ENCODE measurements around the gene ADCK1. TPM values are rescaled to one million over a fixed set of nuclear protein-coding genes. Genes with fewer than 3 reads are reported as not detected.

Gene ADCK1
- total RNA-seq, 6 donors from 2014 or later = 5.6 to 40.3 (median 9.2) TPM

GRCh38 chr14:77880056-77880455 is 80.1 kb downstream of the ADCK1 start:
- Histone ChIP-seq H3K27me3 (no peaks in the 10 kb centered on the region), H3K4me3 (no peak overlapping the region), H3K9me3 (no peaks in the 10 kb centered on the region), H3K27ac (no peak overlapping the region), H3K36me3 (no peaks in the 10 kb centered on the region), H3K4me1 (no peaks in the 10 kb centered on the region)
- DNase-seq = no peak
- ATAC-seq (ENCODE audit: low FRiP score in 2 of 2) = no peak
- WGBS, 2 donors = 92% methylated on average over 5 of the region's 5 CpGs
- TF ChIP-seq EP300 (IDR thresholded peaks at IDR 0.05) = no peak

GRCh38 chr14:77882098-77882497 is 82.2 kb downstream of the ADCK1 start:
- 80 to 83% methylated on average over 5 of the region's 5 CpGs for WGBS, 2 donors

GRCh38 chr14:77882636-77883035 is 82.7 kb downstream of the ADCK1 start:
- ATAC-seq (ENCODE audit: low FRiP score in 2 of 2) = peak in 1 of 2 donors; percentile 44
- H3K27ac ChIP-seq = no peak overlapping the region
- no peak for DNase-seq

More at GRCh38 chr14:77882098-77882497, 82.2 kb downstream of the ADCK1 start:
- no peak overlapping the region for H3K4me3 ChIP-seq
- TF ChIP-seq CTCF (IDR thresholded peaks at IDR 0.05) (no peak), POLR2AphosphoS5 (IDR thresholded peaks at IDR 0.05) (no peak), EP300 (IDR thresholded peaks at IDR 0.05) (no peak), POLR2A (IDR thresholded peaks at IDR 0.05) (no peak)
- H3K9me3 ChIP-seq = no peaks in the 10 kb centered on the region
- H3K36me3 ChIP-seq = no peaks in the 10 kb centered on the region
- H3K27me3 ChIP-seq = no peaks in the 10 kb centered on the region
- DNase-seq (no peak), ATAC-seq (ENCODE audit: low FRiP score in 2 of 2) (no peak)
- no peak overlapping the region for H3K27ac ChIP-seq
- no peaks in the 10 kb centered on the region for H3K4me1 ChIP-seq

DNA sequence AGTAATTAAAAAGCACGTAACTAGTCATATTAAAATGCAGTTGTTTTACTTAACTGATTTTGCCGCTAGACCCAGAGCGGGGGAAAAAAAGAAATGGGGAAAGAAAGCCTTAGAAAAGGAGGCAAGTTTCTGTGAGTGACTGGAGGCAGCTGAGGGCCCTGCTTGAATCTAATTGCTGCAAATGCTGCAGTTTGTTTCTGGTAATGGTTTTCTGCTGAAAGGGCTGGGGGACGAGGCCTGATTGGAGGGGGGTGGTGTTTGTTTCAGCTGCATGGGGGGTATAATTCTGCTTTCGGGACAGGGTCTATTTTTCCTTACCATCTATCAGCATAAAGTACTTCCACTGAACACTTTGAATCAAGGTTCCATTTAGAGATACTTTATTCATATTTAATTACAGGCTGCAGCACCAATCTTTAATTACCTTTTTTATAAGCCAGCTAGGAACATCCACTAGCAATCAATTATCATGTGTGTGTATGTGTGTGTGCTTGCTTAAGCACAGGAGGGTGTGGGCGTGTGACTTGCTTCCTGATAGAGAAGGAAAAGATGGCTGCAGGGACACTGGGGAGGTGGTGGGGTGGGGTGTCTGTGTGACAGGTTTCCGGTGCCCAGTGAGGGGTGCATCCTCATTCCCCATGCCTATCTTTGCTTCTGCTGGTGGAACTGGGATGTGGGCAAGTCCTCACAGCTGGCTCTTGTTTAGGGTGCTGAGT is 83.4 kb downstream of the ADCK1 start:
- H3K27ac ChIP-seq = no peak overlapping the region

More at GRCh38 chr14:77882636-77883035, 82.7 kb downstream of the ADCK1 start:
- no peaks in the 10 kb centered on the region for H3K9me3 ChIP-seq
- whole genome bisulfite sequencing, 2 donors = 63 to 70% methylated on average over 4 of the region's 4 CpGs
- H3K4me1 ChIP-seq = no peaks in the 10 kb centered on the region
- TF ChIP-seq POLR2AphosphoS5 (IDR thresholded peaks at IDR 0.05) (no peak), POLR2A (IDR thresholded peaks at IDR 0.05) (no peak), CTCF (IDR thresholded peaks at IDR 0.05) (no peak), EP300 (IDR thresholded peaks at IDR 0.05) (no peak)
- H3K36me3 ChIP-seq = no peaks in the 10 kb centered on the region
- H3K27me3 ChIP-seq = no peaks in the 10 kb centered on the region
- H3K4me3 ChIP-seq = no peak overlapping the region

GRCh38 chr14:77883847-77884238 is 83.9 kb downstream of the ADCK1 start:
- H3K9me3 ChIP-seq = no peaks in the 10 kb centered on the region
- H3K4me3 ChIP-seq = no peak overlapping the region
- no peak overlapping the region for H3K27ac ChIP-seq
- H3K36me3 ChIP-seq = peaks cover 0 to 2% (median 0%) of the 10 kb centered on the region in 4 donors
- 87 to 92% methylated on average over 2 of the region's 2 CpGs for WGBS, 2 donors
- DNase-seq (no peak), ATAC-seq (ENCODE audit: low FRiP score in 2 of 2) (no peak)
- no peaks in the 10 kb centered on the region for H3K27me3 ChIP-seq
- no peaks in the 10 kb centered on the region for H3K4me1 ChIP-seq
- TF ChIP-seq EP300 (IDR thresholded peaks at IDR 0.05) (no peak), CTCF (IDR thresholded peaks at IDR 0.05) (no peak), POLR2AphosphoS5 (IDR thresholded peaks at IDR 0.05) (no peak), POLR2A (IDR thresholded peaks at IDR 0.05) (no peak)

More for the DNA sequence above, 83.4 kb downstream of the ADCK1 start:
- H3K4me3 ChIP-seq = no peak overlapping the region
- H3K9me3 ChIP-seq = no peaks in the 10 kb centered on the region
- WGBS, 2 donors = 88 to 90% methylated on average over 6 to 7 of the region's 7 CpGs
- ATAC-seq (ENCODE audit: low FRiP score in 2 of 2) (no peak), DNase-seq (no peak)
- no peaks in the 10 kb centered on the region for H3K4me1 ChIP-seq
- no peaks in the 10 kb centered on the region for H3K36me3 ChIP-seq
- H3K27me3 ChIP-seq = no peaks in the 10 kb centered on the region
- TF ChIP-seq POLR2AphosphoS5 (IDR thresholded peaks at IDR 0.05) (no peak), POLR2A (IDR thresholded peaks at IDR 0.05) (no peak), CTCF (IDR thresholded peaks at IDR 0.05) (no peak), EP300 (IDR thresholded peaks at IDR 0.05) (no peak)

All from upper lobe of left lung (tissue), 6 donors.